Activated T-cell treated with anti-CD3 and anti-CD28 coated beads, Interleukin-2, amount 50 U/mL, for 4 hours (primary cell): ENCODE data around the gene MAGEB17. TPM values are rescaled to one million over a fixed set of nuclear protein-coding genes. Genes with fewer than 3 reads are reported as not detected.
"Not testable (repeated sequence)": the region's sequence is repeated elsewhere in the genome, so short reads cannot be mapped to it uniquely, and the experiment has no call there.

Experiments used
- ATAC-seq, 2 donors: fragments of 200-7000 bp; cut with Tn5 transposase; one replicate each; pipeline ENCODE4 v1.10.0; 2021
- DNase-seq: peaks from one replicate; pipeline ENCODE4 v3.0.0-alpha.2; 2020
- H3K27me3 Mint-ChIP-seq: one replicate; pipeline ENCODE4 v1.8.0; 2021; ENCODE audit warnings: low read depth, mixed read lengths
- H3K36me3 Mint-ChIP-seq: one replicate; pipeline ENCODE4 v1.8.0; 2022; ENCODE audit warnings: mixed read lengths; ENCODE audit not compliant: insufficient read depth
- H3K4me1 Mint-ChIP-seq: one replicate; pipeline ENCODE4 v1.8.0; 2021; ENCODE audit warnings: low read depth, mixed read lengths
- H3K4me3 Mint-ChIP-seq: one replicate; pipeline ENCODE4 v1.8.0; 2021; ENCODE audit warnings: mild to moderate bottlenecking, moderate library complexity, mixed read lengths
- H3K9me3 Mint-ChIP-seq: one replicate; pipeline ENCODE4 v1.8.0; 2021; ENCODE audit warnings: mixed read lengths
- total RNA-seq, 3 donors: library from RNA; stranded (reverse); gene quantifications; one replicate each; pipeline ENCODE4 v1.2.1, GENCODE V29; 2021

The MAGEB17 gene
- total RNA-seq, 3 donors from 2014 or later = not detected

DNA sequence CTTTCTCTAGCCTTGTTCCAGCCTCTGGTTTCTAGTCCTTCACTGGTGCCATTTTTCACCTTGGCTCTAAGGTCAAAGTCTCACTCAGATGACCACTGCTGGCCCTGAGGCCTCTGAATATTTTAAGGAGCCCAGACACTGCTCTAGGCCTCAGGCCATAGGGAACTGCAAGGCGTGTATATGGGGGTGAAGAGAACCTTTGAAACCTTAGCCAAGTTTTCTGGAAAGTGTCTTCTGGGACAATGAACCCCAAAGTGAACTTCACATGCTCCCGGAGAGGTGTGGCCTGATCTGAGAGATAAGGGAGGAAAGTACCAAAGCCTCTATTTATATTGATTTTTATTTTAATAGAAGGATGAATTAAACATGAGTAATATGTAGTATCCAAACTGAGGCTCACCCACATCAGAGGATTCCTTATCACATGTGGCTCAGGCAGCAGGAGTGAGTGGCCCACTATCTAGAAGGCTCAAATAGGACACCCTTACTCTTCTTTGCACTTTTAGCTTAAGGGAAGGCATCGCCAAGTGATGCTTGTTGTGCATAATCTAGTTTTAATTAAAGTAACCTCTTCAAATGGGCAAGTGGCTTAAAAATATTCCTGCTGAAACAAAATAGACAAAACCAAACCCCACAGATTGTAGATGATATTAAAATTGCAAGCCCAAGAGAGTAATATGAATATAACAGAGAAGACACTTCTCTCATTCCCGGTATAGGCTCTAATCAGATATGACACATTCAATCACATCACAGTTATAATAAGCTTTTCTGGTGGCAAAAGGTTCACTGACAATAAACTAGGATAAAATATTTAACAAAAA, 25.6 kb upstream of the MAGEB17 start:
- DNase-seq (no peak), ATAC-seq (no peak)
- Mint-ChIP-seq H3K4me3 (no peak overlapping the region), H3K36me3 (peaks cover 2% of the 10 kb centered on the region), H3K27me3 (peaks cover 5% of the 10 kb centered on the region), H3K4me1 (peaks cover 3% of the 10 kb centered on the region), H3K9me3 (no peaks in the 10 kb centered on the region)

GRCh38 chrX:16142246-16142558, 25.1 kb upstream of the MAGEB17 start:
- Mint-ChIP-seq H3K4me3 (no peak overlapping the region), H3K27me3 (peaks cover 5% of the 10 kb centered on the region), H3K9me3 (no peaks in the 10 kb centered on the region), H3K36me3 (peaks cover 2% of the 10 kb centered on the region), H3K4me1 (peaks cover 3% of the 10 kb centered on the region)
- ATAC-seq (no peak), DNase-seq (no peak)

DNA sequence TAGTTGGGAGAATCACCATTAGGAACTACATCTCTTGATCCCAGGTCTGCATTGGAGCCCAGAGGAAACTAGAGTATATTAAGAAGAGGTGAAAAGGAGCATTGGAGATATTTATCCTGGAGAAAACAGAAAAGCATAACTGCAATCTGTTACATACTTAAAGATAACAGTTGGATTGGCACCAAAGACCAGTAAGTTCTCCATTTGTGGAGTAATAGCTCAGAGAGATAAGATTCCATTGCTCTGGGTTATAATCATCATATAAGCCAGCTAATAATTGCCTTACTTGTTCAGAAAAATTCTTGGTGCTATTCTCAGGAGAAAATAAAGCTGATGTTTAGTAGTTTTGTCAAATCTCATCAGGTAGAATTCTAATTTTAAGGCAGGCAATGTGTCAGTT, 23.3 kb upstream of the MAGEB17 start:
- peaks cover 2% of the 10 kb centered on the region for H3K36me3 Mint-ChIP-seq
- DNase-seq (no peak), ATAC-seq (no peak)
- H3K9me3 Mint-ChIP-seq = no peaks in the 10 kb centered on the region
- no peak overlapping the region for H3K4me3 Mint-ChIP-seq
- peaks cover 5% of the 10 kb centered on the region for H3K27me3 Mint-ChIP-seq
- H3K4me1 Mint-ChIP-seq = peaks cover 3% of the 10 kb centered on the region

DNA sequence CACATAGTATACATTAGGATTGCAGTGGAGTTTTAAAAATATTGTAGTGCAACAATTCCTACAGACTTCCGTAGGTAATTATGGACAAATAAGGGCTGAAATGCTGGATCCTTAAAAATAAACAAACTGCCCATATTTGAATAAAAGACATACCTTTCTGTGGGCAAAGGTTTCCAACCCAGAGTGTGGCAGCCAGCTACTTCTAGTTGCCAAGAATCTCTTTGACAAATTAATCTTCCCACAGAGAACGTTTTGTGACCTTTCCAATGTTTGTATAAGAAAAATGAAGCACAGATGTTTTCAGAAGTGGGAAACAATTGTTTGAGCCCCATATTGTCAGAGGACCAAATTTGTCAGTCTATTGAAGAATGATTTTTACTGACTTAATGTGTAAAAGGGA, 22.9 kb upstream of the MAGEB17 start:
- H3K4me3 Mint-ChIP-seq = no peak overlapping the region
- DNase-seq = no peak
- H3K9me3 Mint-ChIP-seq = no peaks in the 10 kb centered on the region
- H3K4me1 Mint-ChIP-seq = peaks cover 3% of the 10 kb centered on the region
- peaks cover 2% of the 10 kb centered on the region for H3K36me3 Mint-ChIP-seq
- no peak for ATAC-seq
- H3K27me3 Mint-ChIP-seq = peaks cover 5% of the 10 kb centered on the region

- not testable (repeated sequence) for H3K27me3 Mint-ChIP-seq, H3K36me3 Mint-ChIP-seq, H3K4me3 Mint-ChIP-seq, ATAC-seq, H3K4me1 Mint-ChIP-seq, H3K9me3 Mint-ChIP-seq, DNase-seq
These were observed 22.2 kb upstream of the MAGEB17 start for GRCh38 chrX:16145093-16145492.

- Mint-ChIP-seq H3K36me3 (peaks cover 2% of the 10 kb centered on the region), H3K9me3 (no peaks in the 10 kb centered on the region), H3K4me1 (peaks cover 2% of the 10 kb centered on the region), H3K27me3 (peaks cover 5% of the 10 kb centered on the region), H3K4me3 (no peak overlapping the region)
- ATAC-seq (no peak), DNase-seq (no peak)
These were observed 21.6 kb upstream of the MAGEB17 start for GRCh38 chrX:16145656-16146055.

GRCh38 chrX:16148896-16149295, 18.4 kb upstream of the MAGEB17 start:
- Mint-ChIP-seq H3K4me3 (no peak overlapping the region), H3K9me3 (no peaks in the 10 kb centered on the region), H3K4me1 (no peaks in the 10 kb centered on the region), H3K27me3 (peaks cover 4% of the 10 kb centered on the region), H3K36me3 (peaks cover 2% of the 10 kb centered on the region)
- ATAC-seq (no peak), DNase-seq (no peak)

DNA sequence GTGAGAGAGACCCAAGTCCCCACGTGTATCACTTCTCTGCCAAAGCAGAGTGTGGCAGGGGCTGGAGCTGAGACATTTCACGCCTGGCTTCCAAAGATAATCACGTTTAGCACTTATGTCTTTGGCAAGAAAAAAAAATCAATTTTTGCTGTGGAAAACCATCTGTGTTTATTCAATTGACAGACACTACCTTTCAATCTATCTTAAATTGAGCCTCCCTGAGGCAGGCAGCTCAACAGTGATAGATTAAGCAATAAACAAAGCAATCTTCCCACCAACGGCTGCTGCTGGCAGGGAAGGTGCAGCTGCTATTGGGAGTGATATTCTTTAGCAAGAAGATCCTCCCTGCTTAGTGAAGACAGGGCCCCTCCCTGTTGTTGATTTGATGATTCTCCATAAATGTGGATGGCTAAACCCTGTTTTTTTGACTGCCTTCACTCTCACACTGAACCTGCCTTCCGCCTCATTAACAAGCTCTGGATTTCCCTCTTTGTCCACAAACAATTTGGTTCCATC, 11.6 kb upstream of the MAGEB17 start:
- ATAC-seq (no peak), DNase-seq (no peak)
- Mint-ChIP-seq H3K4me1 (no peaks in the 10 kb centered on the region), H3K4me3 (no peak overlapping the region), H3K27me3 (no peaks in the 10 kb centered on the region), H3K36me3 (no peaks in the 10 kb centered on the region), H3K9me3 (no peaks in the 10 kb centered on the region)

DNA sequence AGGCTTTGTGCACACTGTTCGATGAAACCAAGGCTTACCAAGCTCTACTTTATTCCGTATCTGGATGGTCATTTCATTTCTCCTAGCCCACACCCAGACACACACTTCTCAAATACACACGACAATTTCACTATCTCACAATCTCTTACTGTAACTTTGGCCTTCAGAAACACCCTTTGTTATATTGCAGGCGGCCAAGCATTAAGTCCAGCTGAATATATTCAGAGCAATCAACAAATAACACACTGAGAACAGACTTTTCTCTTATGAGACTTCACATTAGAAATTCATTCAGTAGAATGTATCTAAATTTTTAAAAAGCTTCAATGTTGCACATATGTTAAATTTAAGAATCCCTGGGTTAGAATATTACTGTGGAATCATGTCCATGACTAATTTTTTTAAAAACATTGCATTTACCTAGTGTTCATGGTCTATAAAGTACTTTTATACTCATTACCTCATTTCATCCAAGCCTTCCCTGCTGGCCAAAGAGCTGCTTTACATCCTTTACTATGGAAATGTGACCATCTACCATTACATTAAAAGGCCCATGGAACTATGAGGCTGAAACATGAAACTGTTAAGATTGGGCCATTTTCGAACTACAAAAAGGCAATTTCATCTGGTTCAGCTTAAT, 10.5 kb upstream of the MAGEB17 start:
- Mint-ChIP-seq H3K36me3 (no peaks in the 10 kb centered on the region), H3K4me1 (no peaks in the 10 kb centered on the region), H3K9me3 (no peaks in the 10 kb centered on the region), H3K4me3 (no peak overlapping the region), H3K27me3 (no peaks in the 10 kb centered on the region)
- DNase-seq = no peak
- no peak for ATAC-seq

DNA sequence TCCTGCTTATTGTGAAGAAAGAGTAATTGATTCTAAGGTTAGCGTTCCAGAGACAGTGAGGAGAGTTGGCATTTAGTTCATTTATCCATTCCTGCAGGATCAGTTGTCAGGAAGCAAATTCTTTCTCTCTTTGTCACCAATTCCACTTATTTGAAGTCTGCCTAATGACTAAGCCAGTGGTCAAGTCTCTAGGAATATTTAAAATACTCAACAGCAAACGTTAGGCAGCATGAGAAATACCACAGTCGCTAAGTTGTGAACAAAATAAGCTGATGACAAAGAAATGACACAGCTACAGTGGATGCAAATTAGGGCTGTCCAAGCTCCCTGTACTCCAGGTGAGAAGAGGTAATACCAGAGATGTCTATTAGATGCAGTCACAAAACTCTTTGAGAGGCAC, 6.6 kb upstream of the MAGEB17 start:
- H3K9me3 Mint-ChIP-seq = no peaks in the 10 kb centered on the region
- DNase-seq (no peak), ATAC-seq (no peak)
- peaks cover 4% of the 10 kb centered on the region for H3K27me3 Mint-ChIP-seq
- H3K4me1 Mint-ChIP-seq = no peaks in the 10 kb centered on the region
- H3K36me3 Mint-ChIP-seq = no peaks in the 10 kb centered on the region
- no peak overlapping the region for H3K4me3 Mint-ChIP-seq

DNA sequence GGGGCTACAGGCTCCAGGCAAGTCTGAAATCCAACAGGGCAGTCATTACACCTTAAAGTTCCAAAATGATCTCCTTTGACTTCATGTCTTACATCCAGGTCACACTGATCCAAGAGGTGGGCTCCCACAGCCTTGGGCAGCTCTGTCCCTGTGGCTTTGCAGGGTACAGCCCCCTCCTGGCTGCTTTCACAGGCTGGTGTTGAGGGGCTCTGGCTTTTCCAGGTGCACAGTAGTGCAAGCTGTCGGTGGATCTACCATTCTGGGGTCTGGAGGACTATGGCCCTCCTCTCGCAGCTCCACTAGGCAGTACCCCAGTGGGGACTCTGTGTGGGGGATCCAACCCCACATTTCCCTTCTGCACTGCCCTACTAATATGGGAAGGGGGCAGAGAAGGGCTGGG, 6.1 kb upstream of the MAGEB17 start:
- H3K4me3 Mint-ChIP-seq, ATAC-seq, H3K27me3 Mint-ChIP-seq, H3K4me1 Mint-ChIP-seq, H3K36me3 Mint-ChIP-seq, DNase-seq, H3K9me3 Mint-ChIP-seq: not testable (repeated sequence)

- Mint-ChIP-seq H3K36me3 (no peaks in the 10 kb centered on the region), H3K27me3 (peaks cover 6% of the 10 kb centered on the region), H3K4me1 (no peaks in the 10 kb centered on the region), H3K9me3 (no peaks in the 10 kb centered on the region), H3K4me3 (no peak overlapping the region)
- DNase-seq (no peak), ATAC-seq (no peak)
These were observed 4.9 kb upstream of the MAGEB17 start for GRCh38 chrX:16162391-16162790.

GRCh38 chrX:16164748-16165147, 2.5 kb upstream of the MAGEB17 start:
- Mint-ChIP-seq H3K9me3 (no peaks in the 10 kb centered on the region), H3K27me3 (peaks cover 6% of the 10 kb centered on the region), H3K4me3 (no peak overlapping the region), H3K36me3 (no peaks in the 10 kb centered on the region), H3K4me1 (no peaks in the 10 kb centered on the region)
- ATAC-seq (no peak), DNase-seq (no peak)

- no peaks in the 10 kb centered on the region for H3K36me3 Mint-ChIP-seq
- DNase-seq = no peak
- no peaks in the 10 kb centered on the region for H3K4me1 Mint-ChIP-seq
- H3K4me3 Mint-ChIP-seq = no peak overlapping the region
- no peak for ATAC-seq
- no peaks in the 10 kb centered on the region for H3K9me3 Mint-ChIP-seq
- H3K27me3 Mint-ChIP-seq = peaks cover 4% of the 10 kb centered on the region
These were observed 3.8 kb downstream of the MAGEB17 start for GRCh38 chrX:16171039-16171438.

- DNase-seq (no peak), ATAC-seq (no peak)
- Mint-ChIP-seq H3K4me1 (no peaks in the 10 kb centered on the region), H3K9me3 (no peaks in the 10 kb centered on the region), H3K27me3 (peaks cover 2% of the 10 kb centered on the region), H3K36me3 (no peaks in the 10 kb centered on the region), H3K4me3 (no peak overlapping the region)
These were observed 4.7 kb downstream of the MAGEB17 start for GRCh38 chrX:16171944-16172343.
